Raji (cell line): Measurements from ENCODE around the gene FAM50B.

ENCODE experiments used
- POLR2A ChIP-seq: IDR thresholded peaks from 2 replicates; pipeline ENCODE4 v1.6.1; 2011; ENCODE audit warnings: low read depth, low read length, control low read depth; ENCODE audit not compliant: insufficient read depth

FAM50B gene

DNA sequence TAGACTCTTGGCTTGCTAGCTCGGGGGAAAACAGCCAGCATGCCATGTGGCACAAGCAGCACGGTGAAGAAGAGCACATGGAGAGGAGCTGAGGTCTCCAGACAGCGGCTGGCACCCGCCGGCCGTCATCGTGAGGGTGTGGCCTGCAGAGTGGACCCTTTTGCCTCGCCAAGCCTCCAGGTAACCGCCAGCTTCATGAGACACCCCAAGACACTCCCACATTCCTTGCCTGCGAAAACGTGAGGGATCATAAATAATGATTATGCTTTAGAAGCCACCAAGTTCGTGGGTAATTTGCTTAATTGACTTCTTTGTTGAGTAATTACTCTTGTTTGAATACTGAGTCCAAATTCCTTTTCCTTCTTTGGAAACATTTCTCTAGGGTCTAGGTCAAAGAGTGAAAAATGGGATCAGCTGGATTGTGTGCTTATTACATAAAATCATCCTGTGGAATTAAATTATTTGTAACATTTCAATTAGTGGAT is 23.2 kb downstream of the FAM50B start:
- TF ChIP-seq POLR2A = no peak

DNA sequence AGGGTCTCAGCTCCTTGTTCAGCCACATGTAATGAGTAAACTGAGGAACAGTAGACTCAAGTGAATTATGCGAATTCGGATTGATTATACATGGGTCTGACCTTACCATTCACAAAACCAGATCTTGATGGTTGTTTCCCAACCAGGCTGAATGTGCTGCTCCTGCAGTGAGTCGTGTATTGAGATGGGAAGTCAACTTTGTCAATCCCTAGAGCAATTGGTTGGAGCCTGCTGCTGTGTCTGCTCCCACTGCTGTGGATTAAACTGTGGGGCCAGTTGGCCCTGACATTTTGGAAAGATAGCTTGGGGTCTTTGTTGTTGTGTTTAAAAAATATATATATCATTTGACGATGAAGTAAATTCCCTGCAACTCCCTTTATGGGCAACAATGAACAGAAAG is 23.9 kb downstream of the FAM50B start:
- no peak for TF ChIP-seq POLR2A

DNA sequence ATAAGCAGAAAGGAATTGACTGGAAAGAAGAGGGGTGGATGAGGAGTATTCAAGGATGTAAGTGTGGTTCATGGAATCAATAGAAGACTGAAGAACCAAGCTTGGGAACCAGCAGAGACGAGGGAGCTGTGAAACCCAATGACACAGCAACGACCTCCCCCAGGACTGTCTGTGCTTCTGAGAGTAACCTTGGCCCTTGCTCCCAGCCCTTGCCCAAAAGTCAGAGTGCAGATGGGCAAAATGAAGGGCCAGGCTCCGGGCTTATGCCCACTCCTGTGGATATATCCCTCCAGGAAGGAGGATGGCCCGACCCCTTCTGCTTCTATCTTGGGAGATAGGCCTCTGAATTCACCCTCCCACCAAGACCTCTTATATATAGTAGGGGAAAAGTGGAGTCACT is 24.9 kb downstream of the FAM50B start:
- no peak for TF ChIP-seq POLR2A

DNA sequence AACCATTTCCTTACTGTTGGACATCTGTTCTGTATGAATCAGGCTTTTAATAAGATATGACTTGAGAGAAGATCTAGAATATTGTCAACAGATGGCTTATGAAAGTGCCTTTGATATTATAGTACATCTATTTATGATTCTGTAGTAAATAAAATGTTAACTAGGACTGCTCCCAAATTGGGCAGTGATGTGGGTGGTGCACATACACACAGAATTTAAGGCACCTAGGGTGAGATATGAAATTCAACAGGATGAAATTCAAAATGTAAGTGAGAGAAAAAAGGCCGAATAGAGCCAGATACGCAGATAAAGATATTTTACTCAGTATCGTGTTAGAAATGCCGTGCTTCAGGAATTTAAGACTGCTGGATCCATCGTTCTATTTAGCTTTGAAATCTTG is 26.3 kb downstream of the FAM50B start:
- no peak for TF ChIP-seq POLR2A

DNA sequence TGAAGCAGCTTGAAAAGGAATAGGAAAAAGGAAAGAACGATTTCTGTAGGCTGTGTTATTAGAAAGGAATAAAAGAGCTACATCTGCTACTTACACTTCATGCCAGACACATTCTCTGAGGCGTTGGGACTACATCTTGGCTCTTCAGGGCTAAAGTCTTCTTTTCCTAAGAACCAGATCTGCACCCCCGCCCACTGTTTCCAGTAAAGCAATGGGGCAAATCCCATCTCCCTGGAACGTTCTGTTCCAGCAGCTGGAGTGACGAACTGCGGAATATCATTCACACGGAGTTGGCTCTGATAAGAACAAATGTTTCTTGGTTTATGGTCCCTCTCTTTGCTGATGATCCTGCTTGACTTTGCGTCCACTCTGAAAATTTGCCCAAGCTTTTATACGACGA is 26.9 kb downstream of the FAM50B start:
- no peak for TF ChIP-seq POLR2A

DNA sequence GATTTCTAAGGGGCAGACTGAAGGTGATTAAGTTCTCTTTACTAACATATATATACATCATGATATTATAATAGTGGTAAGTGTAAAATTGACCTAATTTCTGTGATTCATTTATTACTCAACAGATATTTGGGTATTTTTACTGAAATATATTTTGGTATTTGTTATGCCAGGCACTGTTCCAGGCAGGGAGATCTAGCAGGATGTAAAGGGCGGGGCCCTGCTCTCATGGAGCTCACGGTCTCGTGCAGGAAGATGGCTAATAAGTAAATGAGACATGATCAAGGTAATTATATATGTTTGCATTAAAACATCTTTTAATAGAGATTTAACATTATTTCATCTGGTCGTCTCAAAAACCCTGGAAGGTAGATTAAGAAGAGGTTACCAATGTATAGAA is 27.7 kb downstream of the FAM50B start:
- TF ChIP-seq POLR2A = no peak

DNA sequence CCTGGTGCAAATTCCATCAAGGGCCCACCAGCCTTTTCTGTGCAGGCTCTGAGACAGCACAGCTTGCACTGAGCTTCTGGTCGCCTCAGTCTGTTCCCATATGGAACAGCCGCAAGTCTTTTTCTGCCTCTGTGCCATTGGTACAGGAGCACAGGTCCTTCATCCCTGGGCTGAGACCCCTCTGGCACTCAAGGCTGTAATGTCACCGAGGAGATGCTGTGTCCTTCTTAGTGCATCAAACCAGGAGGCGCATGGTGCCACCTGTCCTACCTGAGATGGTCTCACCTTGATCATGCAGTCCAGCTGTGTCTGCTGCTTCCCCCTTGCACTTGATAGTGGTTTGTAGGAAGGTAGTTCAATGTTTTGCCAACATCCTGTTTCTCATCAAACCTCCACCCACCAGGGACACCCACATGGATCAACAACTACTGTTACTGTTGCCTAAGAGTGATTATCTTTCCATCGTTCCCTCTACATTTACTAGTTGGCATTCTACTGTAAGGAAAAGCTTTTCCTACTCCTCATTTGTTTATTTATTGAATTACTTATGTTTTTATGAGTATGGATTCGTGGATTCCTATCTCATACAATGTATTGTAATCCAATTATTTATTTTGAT is 29.0 kb downstream of the FAM50B start:
- TF ChIP-seq POLR2A = no peak

DNA sequence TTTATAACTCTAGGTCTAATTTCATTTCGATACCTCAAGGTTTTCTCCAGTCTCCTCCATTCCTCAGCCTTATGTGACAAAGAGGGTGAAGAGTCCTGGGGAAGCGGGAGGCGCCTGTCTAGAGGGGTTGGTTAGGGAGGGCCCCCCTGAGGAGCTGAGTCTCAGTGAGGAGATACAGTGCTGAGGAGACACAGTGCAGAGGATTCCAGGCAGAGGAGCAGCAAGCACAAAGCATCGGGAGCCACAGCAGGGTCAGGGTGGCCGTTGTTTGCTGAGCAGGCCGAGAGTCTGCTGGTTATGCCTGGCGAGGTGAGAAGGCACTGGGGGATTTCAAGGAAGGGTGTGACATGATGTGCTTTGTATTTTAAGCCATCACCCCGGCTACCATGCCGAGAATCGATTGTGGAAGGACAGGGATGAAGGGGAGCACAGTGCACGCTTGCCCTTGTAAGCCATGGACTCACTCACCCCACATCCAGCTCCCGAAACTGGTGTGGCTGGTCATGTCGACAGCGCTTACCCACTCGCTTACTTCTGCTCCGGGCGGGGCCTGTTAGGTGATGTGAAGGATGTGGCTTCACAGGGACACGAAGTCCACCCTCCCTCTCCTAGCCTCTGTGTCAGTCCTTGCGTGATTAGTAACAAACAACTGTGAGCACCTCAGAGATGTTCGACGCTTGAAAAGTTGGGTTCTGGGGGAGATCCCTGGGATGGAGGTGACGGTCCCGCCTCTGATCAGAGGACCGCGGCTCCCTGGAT is 30.2 kb downstream of the FAM50B start:
- TF ChIP-seq POLR2A = no peak

DNA sequence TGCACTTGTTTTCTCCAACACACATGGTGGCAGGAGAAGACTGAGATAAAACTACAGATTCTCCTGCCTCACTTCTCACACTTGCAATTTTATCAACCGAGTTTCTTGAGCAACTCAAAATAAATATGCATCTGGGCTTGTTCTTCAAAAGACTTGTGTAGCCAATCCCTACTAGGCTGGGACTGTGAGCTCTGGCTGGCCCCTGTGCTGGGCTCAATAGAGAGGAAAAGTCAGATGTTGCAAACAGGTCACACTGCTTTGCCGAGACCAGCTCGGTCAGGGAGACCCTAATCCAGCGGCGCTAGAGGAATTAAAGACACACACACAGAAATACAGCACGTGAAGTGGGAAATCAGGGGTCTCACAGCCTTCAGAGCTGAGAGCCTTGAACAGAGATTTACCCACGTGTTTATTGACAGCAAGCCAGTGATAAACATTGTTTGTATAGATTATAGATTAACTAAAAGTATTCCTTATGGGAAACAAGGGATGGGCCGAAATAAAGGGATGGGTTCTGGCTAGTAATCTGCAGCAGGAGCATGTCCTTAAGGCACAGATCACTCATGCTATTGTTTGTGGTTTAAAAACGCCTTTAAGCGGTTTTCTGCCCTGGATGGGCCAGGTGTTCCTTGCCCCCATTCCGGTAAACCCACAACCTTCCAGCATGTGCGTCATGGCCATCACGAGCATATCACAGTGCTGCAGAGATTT is 32.7 kb downstream of the FAM50B start:
- no peak for TF ChIP-seq POLR2A

DNA sequence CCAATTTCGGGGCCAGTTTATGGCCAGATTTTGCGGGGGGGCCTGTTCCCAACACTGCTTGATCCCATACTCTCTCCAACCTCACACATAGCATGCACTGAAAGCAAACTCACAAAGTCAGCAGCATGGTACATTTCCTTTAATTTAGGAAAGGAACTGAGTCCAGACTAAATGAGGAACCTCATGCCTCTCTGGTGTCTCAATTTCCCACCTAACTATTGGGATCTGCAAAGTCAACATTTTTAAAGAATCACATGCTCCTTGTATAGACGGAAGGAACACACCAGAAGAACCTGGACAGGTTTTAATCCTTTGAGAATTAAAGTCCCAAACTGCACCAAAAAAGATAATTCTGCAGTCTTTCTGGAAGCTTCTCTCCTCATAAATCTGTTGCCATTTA is 33.3 kb downstream of the FAM50B start:
- no peak for TF ChIP-seq POLR2A

DNA sequence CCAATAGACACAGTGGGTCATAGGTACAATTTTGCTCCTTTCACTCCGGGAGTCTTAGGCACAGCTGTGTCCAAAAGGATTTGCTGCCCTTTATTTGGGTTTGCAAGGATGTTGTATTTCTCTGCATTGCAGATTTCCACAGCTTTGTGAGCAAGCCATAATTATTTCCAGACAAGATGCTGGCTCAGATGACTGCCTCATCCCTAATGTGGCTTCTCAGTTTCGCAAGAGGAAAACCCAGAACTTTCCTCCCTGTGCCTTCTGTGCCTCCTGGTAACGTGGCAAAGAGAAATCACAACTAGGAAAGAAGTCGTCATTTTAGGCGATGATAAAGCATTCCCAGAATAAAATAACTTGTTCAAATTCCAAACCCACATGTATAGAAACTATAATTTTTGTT is 33.7 kb downstream of the FAM50B start:
- no peak for TF ChIP-seq POLR2A

DNA sequence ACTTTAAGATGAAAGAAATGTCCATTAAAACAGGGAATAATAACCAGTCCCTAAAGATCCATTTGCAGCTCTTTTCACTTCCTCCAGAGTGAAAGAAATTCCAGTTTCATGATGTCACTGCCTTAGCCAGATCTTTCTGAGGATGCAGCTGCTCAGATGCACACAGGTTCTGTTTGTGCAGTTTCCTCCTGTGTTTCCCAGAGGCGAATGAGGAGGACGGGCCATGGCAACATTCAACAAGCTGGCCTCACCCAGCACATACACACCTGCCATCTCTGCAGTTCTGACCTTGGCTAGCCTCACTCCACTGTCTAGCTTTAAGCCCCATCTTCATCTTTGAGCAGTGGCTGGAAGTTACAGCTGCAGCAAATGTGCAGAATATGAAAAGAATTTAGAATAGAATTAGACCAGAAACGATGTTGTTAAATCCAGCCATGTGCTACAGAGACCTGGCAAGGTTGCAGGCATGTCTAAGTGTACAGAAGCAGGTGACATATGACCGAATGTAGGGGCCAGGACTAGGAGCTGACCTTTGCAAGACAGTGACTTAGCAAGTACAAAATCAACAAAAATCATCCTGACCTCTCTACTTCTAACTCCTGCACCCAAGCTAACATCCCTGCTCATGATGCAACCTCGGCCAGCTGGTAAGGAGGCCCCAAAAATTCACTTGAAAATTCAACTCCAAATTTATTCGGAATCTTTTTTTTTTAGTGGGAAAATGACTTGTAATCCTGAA is 35.0 kb downstream of the FAM50B start:
- TF ChIP-seq POLR2A = no peak

DNA sequence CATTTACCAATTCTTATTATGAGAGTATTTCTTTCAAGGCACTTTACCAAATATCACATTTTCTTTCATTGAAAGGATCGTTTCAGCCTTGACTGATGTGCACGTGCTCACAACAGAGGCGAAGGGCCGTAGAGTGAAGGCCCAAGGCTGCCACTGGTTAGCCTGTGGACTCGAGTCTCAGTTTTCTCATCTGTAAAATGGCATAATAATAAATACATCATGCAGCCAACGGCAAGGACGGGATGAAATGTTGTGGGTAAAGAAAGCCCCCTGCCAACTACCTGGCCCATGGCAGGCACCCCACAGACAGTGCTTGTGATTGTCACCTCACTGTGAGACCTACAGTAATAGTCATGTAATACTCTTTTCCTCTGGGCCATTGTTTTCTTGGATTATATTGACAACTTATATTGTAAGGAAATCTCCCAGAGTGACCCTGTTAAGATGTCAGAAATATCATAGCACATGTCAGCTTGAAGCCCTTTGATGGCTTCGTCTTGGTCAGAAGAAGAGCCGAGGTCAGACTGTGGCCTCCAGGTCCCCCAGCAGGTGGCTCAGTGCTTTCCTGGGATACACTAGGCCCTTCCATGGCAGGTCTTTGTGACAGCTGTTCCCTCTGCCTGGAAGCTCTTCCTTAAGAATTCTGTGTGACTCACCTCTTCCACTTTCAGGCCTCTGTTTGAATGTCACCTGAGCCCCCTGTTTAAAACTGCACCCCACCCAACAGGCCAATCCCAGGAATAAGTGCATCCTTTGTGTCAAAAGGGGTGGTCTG is 36.3 kb downstream of the FAM50B start:
- TF ChIP-seq POLR2A = no peak

DNA sequence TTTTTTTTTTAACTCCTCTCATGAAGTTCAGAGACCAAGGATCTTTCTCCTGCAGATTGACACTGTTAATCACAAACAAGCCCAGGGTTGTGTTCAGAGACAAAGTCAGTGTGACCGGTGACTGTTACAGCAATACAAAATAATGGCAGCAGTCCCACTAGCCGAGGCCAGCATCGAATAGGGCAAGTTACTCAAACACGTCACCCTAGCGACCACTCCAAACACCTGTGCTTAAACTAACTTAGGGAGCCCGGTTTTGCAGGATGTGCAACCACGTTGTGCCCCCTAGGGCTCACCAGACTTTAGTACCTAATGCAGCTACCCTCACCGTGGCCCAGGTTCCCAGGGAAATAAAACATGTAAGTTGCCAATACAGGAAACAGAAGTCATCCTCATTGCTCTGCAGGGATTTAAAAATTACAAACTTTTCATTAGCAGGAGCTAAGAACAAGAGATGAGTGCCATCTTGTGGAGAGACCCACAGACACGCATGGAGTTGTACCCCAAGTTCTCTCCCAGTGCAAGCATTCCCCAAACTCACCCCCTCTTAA is 38.1 kb downstream of the FAM50B start:
- no peak for TF ChIP-seq POLR2A
